DMS153 treated with DMSO at 0.1 percent for 48 hours (cell line): ENCODE measurements around the gene PIK3R6.
"Not testable (repeated sequence)": the region's sequence is repeated elsewhere in the genome, so short reads cannot be mapped to it uniquely, and the experiment has no call there.

ENCODE experiments used
- DNase-seq: peaks from one replicate; lab custom pipeline; 2025; ENCODE audit not compliant: unreplicated experiment; lab: John Stamatoyannopoulos, UW

Gene PIK3R6

DNA sequence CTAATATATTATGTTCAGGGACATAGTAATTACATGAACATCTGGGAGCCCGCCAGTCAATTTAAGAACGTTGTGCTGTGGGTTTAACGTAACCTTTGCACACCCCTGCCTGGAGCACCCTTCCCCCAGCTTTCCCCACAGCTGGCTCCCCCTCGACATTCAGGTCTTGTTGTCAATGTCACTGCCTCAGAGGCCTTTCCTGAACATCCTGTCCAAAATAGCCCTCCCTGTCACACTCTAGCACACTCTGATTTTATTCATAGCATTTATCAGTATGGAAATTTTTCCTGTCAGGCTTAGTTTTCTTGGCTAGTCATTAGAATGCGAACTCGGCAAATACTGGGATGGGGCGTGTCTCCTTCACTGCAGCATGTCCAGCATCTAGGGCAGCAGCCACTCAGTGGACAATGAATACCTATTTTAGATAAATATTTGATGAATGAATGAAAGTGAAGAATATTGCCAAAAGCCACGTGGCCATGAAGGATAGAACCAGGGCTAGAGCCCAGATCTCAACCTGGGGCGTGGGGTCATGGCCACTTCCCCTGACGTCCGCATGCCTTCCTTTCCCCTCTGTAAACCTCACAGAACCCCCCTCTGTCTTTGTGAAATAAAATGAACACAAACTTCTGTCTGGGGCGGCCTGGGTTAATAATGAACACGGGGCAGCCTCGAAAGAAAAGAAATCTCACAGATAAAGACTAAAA lies 10.5 kb downstream of the PIK3R6 start:
- no peak for DNase-seq

DNA sequence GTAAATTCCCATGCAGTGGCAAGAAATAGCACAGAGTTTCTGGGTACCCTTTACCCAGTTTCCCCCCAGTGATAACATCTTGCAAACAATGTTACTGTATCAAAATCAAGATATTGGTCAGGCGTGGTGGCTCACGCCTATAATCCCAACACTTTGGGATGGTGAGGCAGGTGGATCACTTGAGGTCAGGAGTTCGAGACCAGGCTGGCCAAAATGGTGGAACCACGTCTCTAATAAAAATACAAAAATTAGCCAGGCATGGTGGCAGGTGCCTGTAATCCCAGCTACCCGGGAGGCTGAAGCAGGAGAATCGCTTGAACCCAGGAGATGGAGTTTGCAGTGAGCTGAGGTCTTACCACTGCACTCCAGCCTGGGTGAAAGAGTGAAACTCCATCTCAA lies 11.3 kb downstream of the PIK3R6 start:
- not testable (repeated sequence) for DNase-seq

- no peak for DNase-seq
These were observed 11.8 kb downstream of the PIK3R6 start for GRCh38 chr17:8855477-8856204.

- no peak for DNase-seq
These were observed 15.9 kb downstream of the PIK3R6 start for GRCh38 chr17:8851600-8851999.

DNA sequence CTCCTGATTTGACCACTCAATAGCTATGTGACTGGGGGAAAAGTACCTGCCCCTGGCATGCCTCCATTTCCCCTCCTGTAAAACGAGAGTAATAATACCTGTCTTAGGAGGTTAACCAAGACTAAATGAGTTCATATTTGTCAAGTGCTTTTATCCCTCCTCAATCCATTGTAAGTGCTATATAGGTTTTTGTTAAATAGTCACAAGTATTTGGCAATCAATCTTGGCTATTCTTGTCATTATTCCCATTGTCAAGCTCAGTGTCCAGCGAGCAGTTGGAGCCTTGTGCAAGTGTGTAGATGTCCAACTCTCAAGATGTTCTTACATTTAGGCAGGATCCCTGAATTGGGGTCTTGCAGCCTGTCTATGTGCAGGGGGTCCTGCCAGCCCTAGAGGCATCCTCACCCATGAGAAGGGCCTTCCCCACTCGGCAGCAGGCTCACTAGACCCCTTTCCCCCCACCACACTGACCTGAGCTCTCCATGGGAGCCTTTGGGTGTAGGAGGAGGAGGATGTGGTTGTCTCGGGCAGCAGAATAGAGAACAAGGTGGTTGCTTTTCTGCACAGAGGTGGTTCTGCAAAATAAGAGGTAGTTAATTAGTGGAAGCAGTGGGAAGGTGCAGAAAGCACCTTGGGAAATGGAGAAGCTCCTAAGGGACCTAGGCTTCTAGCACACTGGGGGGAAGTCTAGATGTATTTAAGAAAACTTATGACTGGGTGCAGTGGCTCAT lies 18.0 kb downstream of the PIK3R6 start:
- no peak for DNase-seq

DNA sequence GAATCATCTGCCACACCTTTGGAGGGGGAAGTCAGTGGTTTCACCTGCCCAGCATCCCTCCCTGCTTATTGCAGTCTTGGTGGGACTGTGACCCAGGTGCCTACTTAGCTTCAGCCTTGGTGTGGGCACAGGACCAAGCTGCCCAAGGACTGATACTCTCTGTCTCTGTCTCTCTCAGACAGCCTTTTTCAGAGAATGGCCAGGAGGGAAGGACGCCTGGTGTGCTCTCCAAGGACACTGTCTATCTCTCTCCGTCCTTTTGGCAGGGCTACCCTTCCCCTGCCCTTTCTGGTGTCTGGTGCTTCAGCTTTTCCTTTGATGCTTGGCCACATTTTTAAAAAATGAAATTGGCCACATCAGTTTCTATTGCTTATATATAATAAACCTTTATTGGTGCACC lies 19.6 kb downstream of the PIK3R6 start:
- DNase-seq, result no peak

DNA sequence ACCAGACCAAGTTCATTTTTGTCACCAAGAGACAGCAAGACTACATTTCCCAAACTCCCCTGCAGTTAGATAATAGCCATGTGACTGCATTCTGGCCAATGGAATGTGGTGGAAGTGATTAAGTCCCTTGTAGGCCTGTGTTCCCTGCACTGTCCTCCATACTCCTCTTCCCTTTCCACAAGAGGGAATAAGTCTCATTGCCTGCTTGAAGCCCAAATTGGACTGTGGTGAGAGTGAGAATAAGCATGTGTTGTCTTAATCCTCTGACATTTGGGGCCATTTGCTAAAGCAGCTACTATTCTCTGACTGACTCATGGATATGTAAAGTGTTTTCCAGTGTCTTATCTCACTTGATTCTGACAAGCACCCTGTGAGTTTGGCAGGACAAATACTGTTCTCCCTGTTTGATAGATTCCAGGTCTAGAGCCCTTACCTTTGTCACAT lies 20.7 kb downstream of the PIK3R6 start:
- DNase-seq, result no peak

GRCh38 chr17:8844229-8845218 lies 22.9 kb downstream of the PIK3R6 start:
- no peak for DNase-seq

DNA sequence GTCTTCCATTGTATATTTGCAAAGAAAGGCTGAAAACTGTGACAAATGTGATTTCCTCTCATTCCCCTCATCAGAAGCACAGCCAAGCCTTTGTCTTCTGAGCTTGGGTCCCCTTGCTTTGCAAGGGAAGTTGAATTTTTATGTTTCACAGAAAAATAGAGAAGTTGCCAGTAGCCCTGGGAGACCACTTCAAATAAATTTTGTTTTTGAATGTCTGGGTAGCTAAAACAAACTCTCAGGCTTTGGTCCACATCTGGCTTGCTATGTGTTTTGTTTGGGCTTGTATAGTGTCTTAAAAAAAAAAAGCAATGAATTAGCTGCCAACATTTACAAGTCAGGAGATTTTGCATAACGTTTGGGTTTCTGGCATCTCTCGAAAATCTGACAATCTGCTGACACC lies 24.1 kb downstream of the PIK3R6 start:
- no peak for DNase-seq

GRCh38 chr17:8841844-8842243 lies 25.6 kb downstream of the PIK3R6 start:
- DNase-seq, result no peak

- DNase-seq, result no peak
These were observed 28.0 kb downstream of the PIK3R6 start for GRCh38 chr17:8839410-8839935.

DNA sequence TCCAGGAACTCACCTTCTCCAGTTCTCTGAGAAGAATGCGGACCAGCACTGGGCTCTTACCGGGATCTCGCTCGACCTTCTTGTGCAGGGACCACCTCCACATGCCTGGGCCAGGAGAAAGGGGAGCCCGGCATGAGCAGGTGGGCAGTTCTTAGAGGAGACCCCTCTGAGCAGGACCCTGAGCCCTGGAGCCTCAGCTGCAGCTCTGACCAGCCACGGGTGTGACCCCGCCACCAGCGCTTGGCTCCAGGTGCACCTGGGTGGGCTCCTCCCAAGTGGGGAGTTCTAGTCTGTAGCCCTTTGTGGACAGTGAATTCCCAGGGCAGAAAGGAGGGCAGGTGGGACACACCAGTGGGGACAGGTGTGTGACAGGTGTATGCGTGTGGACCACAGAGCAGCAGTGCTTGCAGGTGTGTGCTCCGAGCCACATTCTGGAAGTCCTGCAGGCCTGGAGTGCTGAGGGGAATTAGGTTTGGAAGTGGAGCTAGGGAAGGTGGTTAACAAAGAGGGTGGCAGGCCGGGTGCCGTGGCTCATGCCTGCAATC lies 28.9 kb downstream of the PIK3R6 start:
- DNase-seq, result no peak

GRCh38 chr17:8837563-8838075 lies 29.9 kb downstream of the PIK3R6 start:
- no peak for DNase-seq

GRCh38 chr17:8836821-8837562 lies 30.5 kb downstream of the PIK3R6 start:
- no peak for DNase-seq

DNA sequence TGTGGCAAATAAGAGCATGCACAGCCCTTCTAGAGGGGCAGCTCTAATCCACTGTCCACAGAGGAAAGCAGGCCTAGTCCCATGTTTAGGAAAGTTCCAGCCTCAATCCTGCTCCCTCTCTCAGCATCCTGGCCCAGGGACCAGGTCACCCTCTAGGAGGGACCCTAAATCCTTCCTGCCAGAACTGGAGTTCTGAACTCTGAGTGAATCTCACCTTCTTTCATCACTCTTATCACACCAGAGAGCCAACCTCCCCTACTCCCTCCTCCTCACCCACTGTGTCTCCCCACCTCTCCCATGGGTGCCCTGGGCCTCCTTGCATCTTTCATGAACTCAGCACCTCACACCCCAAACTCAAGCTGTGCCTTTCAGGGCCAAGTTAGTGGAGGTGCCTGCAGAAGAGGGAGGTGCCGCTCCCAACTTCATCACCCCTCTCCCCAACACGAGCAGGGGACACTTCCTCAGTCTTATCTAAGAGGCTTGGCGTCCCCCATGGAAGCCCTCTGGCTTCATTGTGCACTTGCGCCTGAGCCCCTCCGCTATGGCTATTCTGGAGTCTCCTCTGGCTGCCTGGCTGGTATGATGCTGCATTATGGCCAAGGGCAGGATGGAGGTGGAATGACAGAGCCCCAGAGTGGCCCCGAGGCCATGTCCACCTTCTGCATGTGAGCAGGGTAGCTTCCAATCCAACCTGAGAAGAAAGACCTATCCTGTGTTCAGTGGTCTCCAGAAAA lies 31.7 kb downstream of the PIK3R6 start:
- no peak for DNase-seq

- no peak for DNase-seq
These were observed 32.4 kb downstream of the PIK3R6 start for GRCh38 chr17:8835106-8835505.

DNA sequence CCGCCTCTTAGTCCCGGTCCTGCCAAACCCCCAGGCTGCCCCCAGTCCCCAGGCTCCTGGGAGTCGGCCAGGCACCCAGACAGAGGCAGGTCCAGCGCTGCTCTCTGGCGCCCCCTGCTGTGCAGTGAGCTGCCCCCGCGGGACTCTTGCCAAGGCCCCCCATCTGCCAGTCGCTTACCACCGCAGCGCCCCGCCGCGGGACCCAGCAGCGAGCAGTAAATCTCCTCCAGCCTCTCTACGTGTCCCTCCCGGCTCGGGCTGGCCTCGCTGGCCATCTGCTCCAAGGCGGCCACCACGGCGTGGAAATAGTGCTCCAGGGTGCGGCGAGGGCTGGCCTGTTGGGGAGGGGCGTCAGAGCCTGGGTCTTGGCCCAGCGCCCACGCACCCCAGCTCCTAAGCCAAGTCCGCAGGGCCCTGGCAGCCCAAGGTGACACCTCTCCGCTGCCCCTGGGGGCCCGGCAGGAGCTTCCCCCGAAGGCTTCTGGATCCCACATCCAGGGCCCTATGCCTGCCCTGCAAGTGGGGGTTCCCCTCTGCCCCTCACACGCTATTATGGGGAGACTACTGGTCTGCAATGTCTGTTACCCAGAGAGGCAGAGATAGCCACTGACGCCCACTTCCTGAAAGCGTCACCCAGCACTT lies 34.6 kb downstream of the PIK3R6 start:
- DNase-seq, result no peak

DNA sequence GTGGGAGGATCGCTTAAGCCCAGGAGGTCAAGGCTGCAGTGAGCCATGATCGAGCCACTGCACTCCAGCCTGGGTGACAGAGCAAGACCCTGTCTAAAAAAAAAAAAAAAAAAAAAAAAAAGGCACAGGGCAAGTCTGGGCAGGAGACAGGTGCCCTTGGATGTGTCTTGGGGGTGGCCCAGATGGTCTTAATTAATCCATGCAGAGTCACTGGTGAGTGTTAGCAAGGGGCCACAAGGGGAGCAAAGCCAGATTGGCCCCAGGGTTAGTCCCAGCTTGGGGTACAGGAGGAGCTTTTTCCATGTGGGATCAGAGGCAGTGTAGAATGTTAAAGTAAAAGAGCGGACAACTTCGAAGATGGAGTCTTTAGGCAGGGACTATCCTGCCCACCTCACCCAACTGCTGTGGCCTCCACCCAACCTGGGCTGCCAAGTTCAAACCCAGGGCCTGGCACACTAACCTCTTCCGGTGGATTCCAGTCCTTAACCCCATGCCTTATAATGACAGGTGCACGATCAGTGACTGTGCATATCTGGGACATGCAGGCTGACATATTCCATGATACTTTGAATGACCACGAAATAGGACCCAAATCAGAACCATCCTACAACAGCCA lies 36.1 kb downstream of the PIK3R6 start:
- DNase-seq, result no peak
